KMS-11 (cell line): ENCODE data around the gene TRIM15.
"Not testable (repeated sequence)": the region's sequence is repeated elsewhere in the genome, so short reads cannot be mapped to it uniquely, and the experiment has no call there.

Experiments
- H2AFZ ChIP-seq: fragments of 200-600 bp; sonication (generic); 2 replicates; pipeline ENCODE4 v1.6.1; 2016; ENCODE audit warnings: antibody characterized with exemption, mixed run types, low read depth
- H3K27ac ChIP-seq: fragments of 200-600 bp; sonication (generic); 2 replicates; pipeline ENCODE4 v1.6.1; 2016; ENCODE audit warnings: mild to moderate bottlenecking, mixed run types
- H3K27me3 ChIP-seq: fragments of 200-600 bp; sonication (generic); 2 replicates; pipeline ENCODE4 v1.6.1; 2017; ENCODE audit warnings: mild to moderate bottlenecking, low read depth, mixed run types, moderate library complexity; ENCODE audit not compliant: insufficient read depth
- H3K36me3 ChIP-seq: fragments of 200-600 bp; sonication (generic); 2 replicates; pipeline ENCODE4 v1.6.1; 2017; ENCODE audit warnings: mild to moderate bottlenecking, mixed run types; ENCODE audit not compliant: insufficient read depth
- H3K4me1 ChIP-seq: fragments of 200-600 bp; sonication (generic); 2 replicates; pipeline ENCODE4 v1.6.1; 2016; ENCODE audit warnings: mild to moderate bottlenecking, low read depth, mixed run types; ENCODE audit not compliant: poor library complexity, severe bottlenecking
- H3K4me2 ChIP-seq: fragments of 200-600 bp; sonication (generic); 2 replicates; pipeline ENCODE4 v1.7.0; 2016; ENCODE audit warnings: mild to moderate bottlenecking, mixed run types
- H3K4me3 ChIP-seq: fragments of 200-600 bp; sonication (generic); IDR thresholded peaks from 2 replicates; pipeline ENCODE4 v1.6.1; 2017; ENCODE audit warnings: low read depth, low read length, mixed read lengths; ENCODE audit not compliant: insufficient read depth
- H3K79me2 ChIP-seq: fragments of 200-600 bp; sonication (generic); 2 replicates; pipeline ENCODE4 v1.6.1; 2016; ENCODE audit warnings: low read depth, mixed run types; ENCODE audit not compliant: insufficient read depth
- H3K9ac ChIP-seq: fragments of 200-600 bp; sonication (generic); 2 replicates; pipeline ENCODE4 v1.6.1; 2016; ENCODE audit warnings: mild to moderate bottlenecking, mixed run types
- H4K20me1 ChIP-seq: fragments of 200-600 bp; sonication (generic); 2 replicates; pipeline ENCODE4 v1.6.1; 2016; ENCODE audit warnings: mild to moderate bottlenecking, mixed run types; ENCODE audit not compliant: insufficient read depth
- CTCF ChIP-seq: fragments of 200-600 bp; sonication (generic); conservative IDR thresholded peaks from 2 replicates; pipeline ENCODE4 v1.6.1; 2017; ENCODE audit warnings: low read depth, mild to moderate bottlenecking, antibody characterized with exemption, low read length, moderate library complexity, mixed read lengths

The TRIM15 gene

GRCh38 chr6:30135757-30136156 is 27.6 kb upstream of the TRIM15 start, which contains the start of gene TRIM40:
Gene TRIM40 (plus strand): TSS chr6:30136140. CDS start chr6:30137037, 897 bp downstream.
- Histone ChIP-seq H3K4me1 (peaks cover 36% of the 10 kb centered on the region), H2AFZ (no peak within 1 kb of the TSS), H3K36me3 (no peaks in the 10 kb centered on the region), H3K79me2 (no peaks in the 10 kb centered on the region), H3K9ac (no peak within 1 kb of the TSS), H3K27me3 (no peaks in the 10 kb centered on the region), H4K20me1 (no peaks in the 10 kb centered on the region), H3K4me2 (peak within 1 kb of the TSS; percentile 44), H3K27ac (no peak within 1 kb of the TSS; the same call in 1 of the 2 replicates), H3K4me3 (no peak within 1 kb of the TSS)
- no peak for TF ChIP-seq CTCF

GRCh38 chr6:30136570-30137286 is 26.6 kb upstream of the TRIM15 start:
- H3K4me1 ChIP-seq = peaks cover 28% of the 10 kb centered on the region
- no peaks in the 10 kb centered on the region for H3K27me3 ChIP-seq
- H3K27ac ChIP-seq = no peak overlapping the region; the same call in 1 of the 2 replicates
- H3K36me3 ChIP-seq = no peaks in the 10 kb centered on the region
- no peak overlapping the region for H3K9ac ChIP-seq
- H3K79me2 ChIP-seq = no peaks in the 10 kb centered on the region
- H3K4me3 ChIP-seq = no peak overlapping the region
- no peaks in the 10 kb centered on the region for H4K20me1 ChIP-seq
- no peak overlapping the region for H2AFZ ChIP-seq
- peak overlapping the region; percentile 44 for H3K4me2 ChIP-seq
- no peak for TF ChIP-seq CTCF

DNA sequence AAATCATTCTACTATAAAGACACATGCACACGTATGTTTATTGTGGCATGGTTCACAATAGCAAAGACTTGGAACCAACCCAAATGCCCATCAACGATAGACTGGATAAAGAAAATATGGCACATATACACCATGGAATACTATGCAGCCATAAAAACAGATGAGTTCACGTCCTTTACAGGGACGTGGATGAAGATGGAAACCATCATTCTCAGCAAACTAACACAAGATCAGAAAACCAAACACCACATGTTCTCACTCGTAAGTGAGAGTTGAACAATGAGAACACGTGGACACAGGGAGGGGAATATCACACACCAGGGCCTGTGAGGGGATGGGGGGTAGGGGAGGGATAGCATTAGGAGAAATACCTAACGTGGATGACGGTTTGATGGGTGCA is 23.1 kb upstream of the TRIM15 start:
- H2AFZ ChIP-seq, H3K36me3 ChIP-seq, H3K27me3 ChIP-seq, H3K4me3 ChIP-seq, H4K20me1 ChIP-seq, H3K27ac ChIP-seq, H3K79me2 ChIP-seq, H3K9ac ChIP-seq, H3K4me2 ChIP-seq: not testable (repeated sequence)
- peaks cover 26% of the 10 kb centered on the region for H3K4me1 ChIP-seq

DNA sequence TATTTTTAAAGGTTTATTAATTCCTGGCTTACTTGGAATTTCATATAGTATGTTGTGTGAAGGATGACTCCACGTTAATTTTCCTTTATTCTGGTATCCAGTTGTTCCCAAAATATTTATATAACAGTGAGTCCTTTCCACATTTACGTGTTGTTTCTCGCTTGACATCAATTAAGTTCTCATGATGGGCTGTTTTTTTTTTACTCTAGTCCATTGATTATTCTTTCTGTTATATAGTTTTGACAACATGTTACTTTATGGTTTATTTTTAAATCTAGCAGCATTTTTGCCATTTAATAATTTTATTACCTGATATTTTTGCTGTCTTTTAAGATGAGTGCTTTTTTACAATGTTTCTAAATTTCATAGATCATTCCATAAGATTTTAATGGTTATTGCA is 20.7 kb upstream of the TRIM15 start:
- no peak for TF ChIP-seq CTCF
- Histone ChIP-seq H3K4me1 (peaks cover 16% of the 10 kb centered on the region), H3K4me3 (no peak overlapping the region), H3K27me3 (no peaks in the 10 kb centered on the region), H4K20me1 (no peaks in the 10 kb centered on the region), H3K79me2 (no peaks in the 10 kb centered on the region), H3K36me3 (no peaks in the 10 kb centered on the region), H2AFZ (no peak overlapping the region), H3K9ac (no peak overlapping the region), H3K27ac (no peak overlapping the region), H3K4me2 (no peak overlapping the region)

GRCh38 chr6:30143780-30144179 is 19.6 kb upstream of the TRIM15 start:
- H2AFZ ChIP-seq = no peak overlapping the region
- no peak for TF ChIP-seq CTCF
- H3K9ac ChIP-seq = no peak overlapping the region
- H3K27me3 ChIP-seq = no peaks in the 10 kb centered on the region
- no peak overlapping the region for H3K27ac ChIP-seq
- no peak overlapping the region for H3K4me2 ChIP-seq
- no peak overlapping the region for H3K4me3 ChIP-seq
- no peaks in the 10 kb centered on the region for H4K20me1 ChIP-seq
- H3K4me1 ChIP-seq = peaks cover 19% of the 10 kb centered on the region
- no peaks in the 10 kb centered on the region for H3K36me3 ChIP-seq
- no peaks in the 10 kb centered on the region for H3K79me2 ChIP-seq
